CD14-positive monocyte (primary cell): ENCODE data around the gene OR5D13. TPM values are rescaled to one million over a fixed set of nuclear protein-coding genes. Genes with fewer than 3 reads are reported as not detected.

Source experiments
- DNase-seq, 3 donors: peaks; one replicate each; pipeline ENCODE4 v3.0.0-alpha.2; 2011 to 2022
- H2AFZ ChIP-seq: 2 replicates; pipeline ENCODE4 v1.6.0; 2012; ENCODE audit warnings: mild to moderate bottlenecking, low read depth, low read length, inconsistent platforms; ENCODE audit not compliant: insufficient read depth, poor library complexity, severe bottlenecking
- H3K27ac ChIP-seq, 2 donors: 1 replicate in 1 of 2; 2 replicates in 1 of 2; pipeline ENCODE4 v1.5.1; 2012 to 2013; ENCODE audit warnings: low read length in 2 of 2, control low read depth in 1 of 2, inconsistent platforms in 1 of 2, low read depth in 1 of 2, mild to moderate bottlenecking in 1 of 2
- H3K27me3 ChIP-seq, 2 donors: one replicate each; pipeline versions ENCODE4 v1.6.0 to v1.6.1; 2011 to 2013; ENCODE audit warnings: low read length in 2 of 2; ENCODE audit not compliant: control insufficient read depth in 2 of 2, insufficient read depth in 2 of 2
- H3K36me3 ChIP-seq, 2 donors: replicated peaks in 1 of 2; 1 replicate in 1 of 2; 2 replicates in 1 of 2; pipeline versions ENCODE4 v1.5.1 to v1.6.1; 2012 to 2013; ENCODE audit warnings: low read length in 2 of 2, control low read depth in 1 of 2, inconsistent platforms in 1 of 2, mild to moderate bottlenecking in 1 of 2; ENCODE audit not compliant: insufficient read depth in 2 of 2, control insufficient read depth in 1 of 2
- H3K4me1 ChIP-seq, 2 donors: 1 replicate in 1 of 2; 2 replicates in 1 of 2; pipeline versions ENCODE4 v1.5.1 to v1.6.1; 2012 to 2013; ENCODE audit warnings: low read length in 2 of 2, control low read depth in 1 of 2, inconsistent platforms in 1 of 2, mild to moderate bottlenecking in 1 of 2, moderate library complexity in 1 of 2; ENCODE audit not compliant: insufficient read depth in 2 of 2, control insufficient read depth in 1 of 2
- H3K4me2 ChIP-seq: replicated peaks from 2 replicates; pipeline ENCODE3; 2012; ENCODE audit warnings: low read length, moderate library complexity, mild to moderate bottlenecking; ENCODE audit not compliant: poor library complexity, severe bottlenecking; ENCODE audit errors: extremely low read depth
- H3K4me3 ChIP-seq, 3 experiments: fragments of 200-600 bp in 1 of 3; sonication (generic) in 1 of 3; replicated peaks in 1 of 3; 1 replicate in 2 of 3; 2 replicates in 1 of 3; pipeline ENCODE4 v1.5.1; 2011 to 2013; ENCODE audit warnings: low read length in 3 of 3, mild to moderate bottlenecking in 3 of 3, control low read depth in 2 of 3, low read depth in 2 of 3, inconsistent platforms in 1 of 3, moderate library complexity in 1 of 3
- H3K79me2 ChIP-seq: 2 replicates; pipeline ENCODE4 v1.6.0; 2012; ENCODE audit warnings: mild to moderate bottlenecking, control low read depth, inconsistent platforms, low read length, moderate library complexity; ENCODE audit not compliant: insufficient read depth
- H3K9ac ChIP-seq: 2 replicates; pipeline ENCODE4 v1.6.0; 2017; ENCODE audit warnings: low read length, mild to moderate bottlenecking; ENCODE audit not compliant: insufficient read depth, poor library complexity, severe bottlenecking
- H3K9me3 ChIP-seq, 2 donors: replicated peaks in 1 of 2; 1 replicate in 1 of 2; 2 replicates in 1 of 2; pipeline versions ENCODE4 v1.5.1 to v1.6.1; 2012 to 2013; ENCODE audit warnings: low read length in 2 of 2, control low read depth in 1 of 2; ENCODE audit not compliant: control insufficient read depth in 1 of 2, insufficient read depth in 1 of 2
- H4K20me1 ChIP-seq: 2 replicates; pipeline ENCODE4 v1.6.0; 2012; ENCODE audit warnings: mild to moderate bottlenecking, low read length, control low read depth, moderate library complexity; ENCODE audit not compliant: insufficient read depth
- H3K27ac Mint-ChIP-seq, 7 donors: one replicate each; pipeline ENCODE4 v1.8.0; 2020; ENCODE audit warnings: mild to moderate bottlenecking in 7 of 7, mixed read lengths in 7 of 7, moderate library complexity in 6 of 7, inconsistent platforms in 2 of 7
- H3K27me3 Mint-ChIP-seq, 3 donors: one replicate each; pipeline ENCODE4 v1.8.0; 2021 to 2022; ENCODE audit warnings: low read depth in 3 of 3, mild to moderate bottlenecking in 3 of 3, mixed read lengths in 3 of 3, moderate library complexity in 3 of 3, inconsistent platforms in 1 of 3
- H3K36me3 Mint-ChIP-seq, 2 donors: one replicate each; pipeline ENCODE4 v1.8.0; 2020; ENCODE audit warnings: mixed read lengths in 2 of 2, inconsistent platforms in 1 of 2, mild to moderate bottlenecking in 1 of 2
- H3K4me1 Mint-ChIP-seq: one replicate; pipeline ENCODE4 v1.8.0; 2020; ENCODE audit warnings: mild to moderate bottlenecking, mixed read lengths
- H3K4me3 Mint-ChIP-seq, 2 donors: one replicate each; pipeline ENCODE4 v1.8.0; 2020; ENCODE audit warnings: mild to moderate bottlenecking in 2 of 2, mixed read lengths in 2 of 2, moderate library complexity in 1 of 2
- H3K9me3 Mint-ChIP-seq, 7 donors: one replicate each; pipeline ENCODE4 v1.8.0; 2020 to 2022; ENCODE audit warnings: mixed read lengths in 7 of 7, mild to moderate bottlenecking in 6 of 7, moderate library complexity in 6 of 7, inconsistent platforms in 2 of 7
- WGBS: methylation state at CpG from one replicate; pipeline ENCODE4 v1.1.5; 2013; ENCODE audit warnings: missing lambda C conversion rate; ENCODE audit not compliant: insufficient coverage; 5-methylcytosine and 5-hydroxymethylcytosine counted together
- intact Hi-C, 2 donors: fragments of 100-400 bp; cut with micrococcal nuclease; formaldehyde crosslinking; loops; one replicate each; pipeline versions ENCODE4 v1.15.0 to v1.15.1; 2023
- polyA plus RNA-seq, 3 donors: library from polyadenylated mRNA; depleted of rRNA in 1 of 3; unstranded in 2 of 3; stranded (reverse) in 1 of 3; fragments of 300-500 nt in 2 of 3; fragments of >200 nt in 1 of 3; fragmentation: Illumina TruSeq in 2 of 3; gene quantifications; 1 replicate in 2 of 3; 2 replicates in 1 of 3; pipeline ENCODE4 v1.2.3, GENCODE V29; 2012 to 2021
- TF ChIP-seq, protein P1 (sequence below): fragments of 200-600 bp; IDR thresholded peaks from one replicate; pipeline ENCODE4 v1.8.0; 2022; ENCODE audit warnings: antibody characterized with exemption, mild to moderate bottlenecking

Gene OR5D13
- polyA plus RNA-seq, 3 donors: not detected

DNA sequence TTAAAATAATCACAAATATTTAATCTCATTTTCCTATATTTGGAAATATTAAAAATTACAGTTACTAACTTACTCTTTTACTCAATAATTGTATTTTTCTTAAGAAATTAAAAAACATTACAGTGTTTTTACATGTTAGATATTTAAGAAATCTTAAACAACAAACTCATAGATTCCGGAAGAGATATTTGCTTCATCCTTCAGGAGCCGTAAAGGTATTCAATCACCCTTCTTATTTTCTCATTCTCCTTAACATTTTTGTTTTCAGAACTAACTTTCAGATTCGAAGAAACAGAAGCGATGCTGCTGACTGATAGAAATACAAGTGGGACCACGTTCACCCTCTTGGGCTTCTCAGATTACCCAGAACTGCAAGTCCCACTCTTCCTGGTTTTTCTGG is 46.1 kb downstream of the OR5D13 start, which contains the start of gene OR5D18:
OR5D18 (plus strand) TSS at position 301 of the 400 bp plus-strand sequence; CDS start at position 301, 0 bp downstream.
- 100% methylated on average over 1 of the region's 5 CpGs for WGBS
- no peaks in the 10 kb centered on the region for H3K27me3 ChIP-seq
- TF ChIP-seq, protein P1, sequence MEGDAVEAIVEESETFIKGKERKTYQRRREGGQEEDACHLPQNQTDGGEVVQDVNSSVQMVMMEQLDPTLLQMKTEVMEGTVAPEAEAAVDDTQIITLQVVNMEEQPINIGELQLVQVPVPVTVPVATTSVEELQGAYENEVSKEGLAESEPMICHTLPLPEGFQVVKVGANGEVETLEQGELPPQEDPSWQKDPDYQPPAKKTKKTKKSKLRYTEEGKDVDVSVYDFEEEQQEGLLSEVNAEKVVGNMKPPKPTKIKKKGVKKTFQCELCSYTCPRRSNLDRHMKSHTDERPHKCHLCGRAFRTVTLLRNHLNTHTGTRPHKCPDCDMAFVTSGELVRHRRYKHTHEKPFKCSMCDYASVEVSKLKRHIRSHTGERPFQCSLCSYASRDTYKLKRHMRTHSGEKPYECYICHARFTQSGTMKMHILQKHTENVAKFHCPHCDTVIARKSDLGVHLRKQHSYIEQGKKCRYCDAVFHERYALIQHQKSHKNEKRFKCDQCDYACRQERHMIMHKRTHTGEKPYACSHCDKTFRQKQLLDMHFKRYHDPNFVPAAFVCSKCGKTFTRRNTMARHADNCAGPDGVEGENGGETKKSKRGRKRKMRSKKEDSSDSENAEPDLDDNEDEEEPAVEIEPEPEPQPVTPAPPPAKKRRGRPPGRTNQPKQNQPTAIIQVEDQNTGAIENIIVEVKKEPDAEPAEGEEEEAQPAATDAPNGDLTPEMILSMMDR: no peak
- H3K4me3 ChIP-seq: no peak within 1 kb of the TSS
- no peaks in the 10 kb centered on the region for H3K79me2 ChIP-seq
- H2AFZ ChIP-seq: no peak within 1 kb of the TSS
- H3K9me3 Mint-ChIP-seq: peaks cover 0 to 12% (median 9%) of the 10 kb centered on the region in 7 donors
- no peak within 1 kb of the TSS for H3K9ac ChIP-seq
- H3K36me3 ChIP-seq: no peaks in the 10 kb centered on the region
- intact Hi-C loops: no loop called here
- H3K4me1 Mint-ChIP-seq: no peaks in the 10 kb centered on the region
- no peaks in the 10 kb centered on the region for H4K20me1 ChIP-seq
- H3K4me1 ChIP-seq: no peaks in the 10 kb centered on the region
- H3K9me3 ChIP-seq: peaks cover 11 to 16% of the 10 kb centered on the region in 2 donors
- no peaks in the 10 kb centered on the region for H3K36me3 Mint-ChIP-seq
- no peak for DNase-seq
- H3K27me3 Mint-ChIP-seq: no peaks in the 10 kb centered on the region
- H3K27ac ChIP-seq: no peak within 1 kb of the TSS
- H3K4me3 Mint-ChIP-seq: no peak within 1 kb of the TSS
- no peak within 1 kb of the TSS for H3K4me2 ChIP-seq
- H3K27ac Mint-ChIP-seq: no peak within 1 kb of the TSS

Other genes starting within 250 kb of the OR5D13 start
- gene OR4C15, start 219.0 kb upstream of the OR5D13 start, polyA plus RNA-seq: not detected
- gene OR4C16, start 201.3 kb upstream of the OR5D13 start, polyA plus RNA-seq: not detected
- not detected for gene OR4C11, start 165.8 kb upstream of the OR5D13 start, polyA plus RNA-seq
- not detected for gene OR4P4, start 138.3 kb upstream of the OR5D13 start, polyA plus RNA-seq
- gene OR4S2, start 125.1 kb upstream of the OR5D13 start, polyA plus RNA-seq: not detected
- gene OR4C6, start 111.2 kb upstream of the OR5D13 start, polyA plus RNA-seq: not detected
- gene OR5D14, start 22.1 kb downstream of the OR5D13 start, polyA plus RNA-seq: not detected
- not detected for gene OR5L1, start 37.9 kb downstream of the OR5D13 start, polyA plus RNA-seq
- not detected for gene OR5D18, start 46.2 kb downstream of the OR5D13 start, polyA plus RNA-seq
- gene OR5L2, start 53.8 kb downstream of the OR5D13 start, polyA plus RNA-seq: not detected
- not detected for gene OR5D16, start 65.3 kb downstream of the OR5D13 start, polyA plus RNA-seq
- gene TRIM51, start 109.9 kb downstream of the OR5D13 start, polyA plus RNA-seq: not detected
- not detected for gene OR5W2, start 141.1 kb downstream of the OR5D13 start, polyA plus RNA-seq
- not detected for gene OR5I1, start 163.0 kb downstream of the OR5D13 start, polyA plus RNA-seq
- gene OR10AG1, start 196.5 kb downstream of the OR5D13 start, polyA plus RNA-seq: not detected
- gene OR5F1, start 221.2 kb downstream of the OR5D13 start, polyA plus RNA-seq: not detected